GM12878 (cell line): ENCODE data around the gene MYO3B.

ENCODE experiments used
- CEBPB ChIP-seq, 2 experiments: fragments of 150-350 bp in 1 of 2; IDR thresholded peaks; 2 replicates each; pipeline ENCODE4 v1.6.1; 2012 to 2014; ENCODE audit warnings: low read depth in 2 of 2, low read length in 2 of 2, borderline replicate concordance in 1 of 2, inconsistent platforms in 1 of 2
- ELK1 ChIP-seq: IDR thresholded peaks from 2 replicates; pipeline ENCODE4 v1.6.1; 2012; ENCODE audit warnings: low read depth, low read length, improper control_type of control experiment
- MYB ChIP-seq: fragments of 150-350 bp; IDR thresholded peaks from 2 replicates; pipeline ENCODE4 v1.6.1; 2014; ENCODE audit warnings: mild to moderate bottlenecking, low read depth, low read length, borderline replicate concordance
- POLR2A ChIP-seq: IDR thresholded peaks from 2 replicates; pipeline ENCODE4 v1.6.1; 2011; ENCODE audit warnings: low read depth, mild to moderate bottlenecking, low read length
- RFX5 ChIP-seq: IDR thresholded peaks from 2 replicates; pipeline ENCODE4 v1.6.1; 2011; ENCODE audit warnings: low read depth, low read length, improper control_type of control experiment
- SIN3A ChIP-seq: IDR thresholded peaks from 2 replicates; pipeline ENCODE4 v1.6.1; 2012; ENCODE audit warnings: low read depth, low read length, improper control_type of control experiment
- TF ChIP-seq, protein P1 (sequence below), 3 experiments: IDR thresholded peaks in 2 of 3; conservative IDR thresholded peaks in 1 of 3; 2 replicates each; pipeline ENCODE4 v1.5.1; 2011; ENCODE audit warnings: low read depth in 3 of 3, low read length in 3 of 3, mild to moderate bottlenecking in 3 of 3, control low read depth in 2 of 3, moderate library complexity in 2 of 3, inconsistent platforms in 1 of 3, mixed read lengths in 1 of 3; ENCODE audit not compliant: control insufficient read depth in 2 of 3, insufficient read depth in 1 of 3; ENCODE audit errors: extremely low read depth in 1 of 3

GRCh38 chr2:170391018-170391417 is 213.1 kb downstream of the MYO3B start:
- TF ChIP-seq ELK1 = no peak
- no peak for TF ChIP-seq CEBPB (IDR thresholded peaks at IDR 0.05; ENCODE audit: borderline replicate concordance in 1 of 2, low read depth in 2 of 2, low read length in 2 of 2)
- no peak for TF ChIP-seq SIN3A
- TF ChIP-seq MYB = no peak
- TF ChIP-seq POLR2A = no peak
- TF ChIP-seq, protein P1, sequence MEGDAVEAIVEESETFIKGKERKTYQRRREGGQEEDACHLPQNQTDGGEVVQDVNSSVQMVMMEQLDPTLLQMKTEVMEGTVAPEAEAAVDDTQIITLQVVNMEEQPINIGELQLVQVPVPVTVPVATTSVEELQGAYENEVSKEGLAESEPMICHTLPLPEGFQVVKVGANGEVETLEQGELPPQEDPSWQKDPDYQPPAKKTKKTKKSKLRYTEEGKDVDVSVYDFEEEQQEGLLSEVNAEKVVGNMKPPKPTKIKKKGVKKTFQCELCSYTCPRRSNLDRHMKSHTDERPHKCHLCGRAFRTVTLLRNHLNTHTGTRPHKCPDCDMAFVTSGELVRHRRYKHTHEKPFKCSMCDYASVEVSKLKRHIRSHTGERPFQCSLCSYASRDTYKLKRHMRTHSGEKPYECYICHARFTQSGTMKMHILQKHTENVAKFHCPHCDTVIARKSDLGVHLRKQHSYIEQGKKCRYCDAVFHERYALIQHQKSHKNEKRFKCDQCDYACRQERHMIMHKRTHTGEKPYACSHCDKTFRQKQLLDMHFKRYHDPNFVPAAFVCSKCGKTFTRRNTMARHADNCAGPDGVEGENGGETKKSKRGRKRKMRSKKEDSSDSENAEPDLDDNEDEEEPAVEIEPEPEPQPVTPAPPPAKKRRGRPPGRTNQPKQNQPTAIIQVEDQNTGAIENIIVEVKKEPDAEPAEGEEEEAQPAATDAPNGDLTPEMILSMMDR (IDR thresholded peaks at IDR 0.05 in 2 of 3, conservative IDR thresholded peaks at IDR 0.05 in 1 of 3; ENCODE audit: control insufficient read depth in 2 of 3, extremely low read depth in 1 of 3, insufficient read depth in 1 of 3, low read depth in 3 of 3, low read length in 3 of 3) = no peak
- no peak for TF ChIP-seq RFX5
